Gastroesophageal sphincter (tissue), 4 donors: ENCODE results near the gene VAV3. TPM values are rescaled to one million over a fixed set of nuclear protein-coding genes. Genes with fewer than 3 reads are reported as not detected.

Source experiments
- ATAC-seq: fragments of 150-250 bp; one replicate; pipeline ENCODE4 v1.9.1; 2016; ENCODE audit warnings: mild to moderate bottlenecking, moderate library complexity
- H3K27ac ChIP-seq, 4 donors: fragments of 200-600 bp; sonication (generic) in 3 of 4; 1 replicate in 3 of 4; 2 replicates in 1 of 4; pipeline ENCODE4 v1.5.1; 2016 to 2019
- H3K27me3 ChIP-seq: fragments of 200-600 bp; sonication (generic); one replicate; pipeline ENCODE4 v1.5.1; 2019
- H3K36me3 ChIP-seq, 2 donors: fragments of 200-600 bp; sonication (generic); one replicate each; pipeline ENCODE4 v1.5.1; 2019; ENCODE audit warnings: control low read depth in 1 of 2
- H3K4me1 ChIP-seq, 3 donors: fragments of 200-600 bp; sonication (generic); 1 replicate in 2 of 3; 2 replicates in 1 of 3; pipeline ENCODE4 v1.5.1; 2016 to 2019; ENCODE audit warnings: control low read depth in 2 of 3
- H3K4me3 ChIP-seq, 2 donors: fragments of 200-600 bp; sonication (generic); one replicate each; pipeline ENCODE4 v1.5.1; 2019; ENCODE audit warnings: mild to moderate bottlenecking in 1 of 2, moderate library complexity in 1 of 2
- H3K9me3 ChIP-seq, 3 donors: fragments of 200-600 bp; sonication (generic); one replicate each; pipeline ENCODE4 v1.5.1; 2017 to 2019; ENCODE audit warnings: control low read depth in 2 of 3
- CTCF ChIP-seq, 4 experiments: fragments of 200-600 bp in 2 of 4; fragments of 450-650 bp in 2 of 4; sonication (generic) in 1 of 4; IDR thresholded peaks; one replicate each; pipeline ENCODE4 v1.5.1; 2017 to 2019; ENCODE audit warnings: antibody characterized with exemption in 4 of 4, mild to moderate bottlenecking in 2 of 4, moderate library complexity in 2 of 4
- EP300 ChIP-seq: sonication (generic); formaldehyde crosslinking; IDR thresholded peaks from one replicate; pipeline ENCODE4 v1.6.1; 2017; ENCODE audit warnings: antibody characterized with exemption, mild to moderate bottlenecking
- POLR2A ChIP-seq, 2 donors: fragments of 450-650 bp; IDR thresholded peaks; one replicate each; pipeline ENCODE4 v1.6.1; 2017; ENCODE audit warnings: antibody characterized with exemption in 2 of 2, mild to moderate bottlenecking in 2 of 2, moderate library complexity in 1 of 2
- POLR2AphosphoS5 ChIP-seq: sonication (generic); formaldehyde crosslinking; IDR thresholded peaks from one replicate; pipeline ENCODE4 v1.6.1; 2017; ENCODE audit warnings: antibody characterized with exemption
- WGBS, 2 donors: methylation state at CpG; one replicate each; pipeline ENCODE4 v1.1.5; 2018; ENCODE audit warnings: low coverage in 1 of 2; 5-methylcytosine and 5-hydroxymethylcytosine counted together
- total RNA-seq, 4 donors: library from RNA; depleted of rRNA; stranded (reverse); fragments of >200 nt; gene quantifications; one replicate each; pipeline ENCODE4 v1.1.0, GENCODE V29; 2016

The VAV3 gene
- total RNA-seq, 4 donors from 2014 or later, result 1.3 to 4.7 (median 2.9) TPM

- Histone ChIP-seq H3K9me3 (no peaks in the 10 kb centered on the region), H3K4me1 (no peaks in the 10 kb centered on the region), H3K36me3 (no peaks in the 10 kb centered on the region), H3K4me3 (no peak overlapping the region), H3K27ac (no peak overlapping the region), H3K27me3 (peaks cover 6% of the 10 kb centered on the region)
- TF ChIP-seq POLR2A (IDR thresholded peaks at IDR 0.05), result no peak
- no peak for TF ChIP-seq CTCF (IDR thresholded peaks at IDR 0.05)
- no peak for TF ChIP-seq POLR2AphosphoS5
- TF ChIP-seq EP300, result no peak
- no peak for ATAC-seq
- WGBS, 2 donors, result 57 to 59% methylated on average over 2 to 3 of the region's 3 CpGs
Observed at GRCh38 chr1:107870696-107871095, 94.3 kb downstream of the VAV3 start.

GRCh38 chr1:107867897-107868296 is 97.1 kb downstream of the VAV3 start:
- Histone ChIP-seq H3K9me3 (no peaks in the 10 kb centered on the region), H3K27ac (no peak overlapping the region), H3K4me3 (no peak overlapping the region), H3K4me1 (no peaks in the 10 kb centered on the region), H3K36me3 (no peaks in the 10 kb centered on the region), H3K27me3 (peaks cover 6% of the 10 kb centered on the region)
- TF ChIP-seq CTCF (IDR thresholded peaks at IDR 0.05) (no peak), EP300 (no peak), POLR2A (IDR thresholded peaks at IDR 0.05) (no peak), POLR2AphosphoS5 (no peak)
- no peak for ATAC-seq
- whole genome bisulfite sequencing, 2 donors, result 40 to 71% methylated on average over 1 of the region's 1 CpG

- ATAC-seq, result no peak
- Histone ChIP-seq H3K4me3 (no peak overlapping the region), H3K9me3 (no peaks in the 10 kb centered on the region), H3K27ac (no peak overlapping the region), H3K27me3 (peaks cover 6% of the 10 kb centered on the region), H3K4me1 (no peaks in the 10 kb centered on the region), H3K36me3 (no peaks in the 10 kb centered on the region)
- TF ChIP-seq POLR2AphosphoS5, result no peak
- no peak for TF ChIP-seq CTCF (IDR thresholded peaks at IDR 0.05)
- TF ChIP-seq POLR2A (IDR thresholded peaks at IDR 0.05), result no peak
- TF ChIP-seq EP300, result no peak
- 60% methylated on average over 2 of the region's 2 CpGs; no CpG with 5 or more reads in 1 of the 2 donors for WGBS, 2 donors
Observed at GRCh38 chr1:107867422-107867821, 97.6 kb downstream of the VAV3 start.

GRCh38 chr1:107866870-107867269 is 98.1 kb downstream of the VAV3 start:
- H3K36me3 ChIP-seq, result no peaks in the 10 kb centered on the region
- ATAC-seq, result no peak
- TF ChIP-seq POLR2AphosphoS5 (no peak), CTCF (IDR thresholded peaks at IDR 0.05) (no peak), EP300 (no peak), POLR2A (IDR thresholded peaks at IDR 0.05) (no peak)
- no peak overlapping the region for H3K27ac ChIP-seq
- H3K4me1 ChIP-seq, result no peaks in the 10 kb centered on the region
- H3K27me3 ChIP-seq, result peaks cover 6% of the 10 kb centered on the region
- no peaks in the 10 kb centered on the region for H3K9me3 ChIP-seq
- no peak overlapping the region for H3K4me3 ChIP-seq

- no peaks in the 10 kb centered on the region for H3K4me1 ChIP-seq
- H3K36me3 ChIP-seq, result no peaks in the 10 kb centered on the region
- H3K27me3 ChIP-seq, result peaks cover 6% of the 10 kb centered on the region
- ATAC-seq, result no peak
- no peak overlapping the region for H3K4me3 ChIP-seq
- H3K27ac ChIP-seq, result no peak overlapping the region
- WGBS, 2 donors, result 82 to 88% methylated on average over 1 of the region's 1 CpG
- no peaks in the 10 kb centered on the region for H3K9me3 ChIP-seq
- TF ChIP-seq EP300 (no peak), CTCF (IDR thresholded peaks at IDR 0.05) (no peak), POLR2AphosphoS5 (no peak), POLR2A (IDR thresholded peaks at IDR 0.05) (no peak)
Observed at GRCh38 chr1:107865627-107866026, 99.4 kb downstream of the VAV3 start.
